Measurements from ENCODE around the gene OR6C6.

GRCh38 chr12:55253281-55253680, 43.1 kb downstream of the OR6C6 start:
- no peak for TF ChIP-seq CTCF (IDR thresholded peaks at IDR 0.05)
- TF ChIP-seq ZFX (IDR thresholded peaks at IDR 0.05; ENCODE audit: borderline replicate concordance): no peak
